Natural killer cell (primary cell): ENCODE measurements around the gene UBE2D3. TPM values are rescaled to one million over a fixed set of nuclear protein-coding genes. Genes with fewer than 3 reads are reported as not detected.

Experiments
- ATAC-seq, 3 donors: fragments of 150-1000 bp in 2 of 3; fragments of 200-7000 bp in 1 of 3; cut with Tn5 transposase; 1 replicate in 1 of 3; 2 replicates in 2 of 3; pipeline ENCODE4 v1.10.0; 2021; ENCODE audit warnings: mild to moderate bottlenecking in 2 of 3, moderate library complexity in 2 of 3
- DNase-seq, 2 donors: peaks; one replicate each; pipeline versions ENCODE4 v3.0.0 to v3.0.0-alpha.2; 2013 to 2021; ENCODE audit warnings: mixed read lengths in 1 of 2
- H3K27ac ChIP-seq: one replicate; pipeline ENCODE4 v1.5.1; 2013; ENCODE audit warnings: mild to moderate bottlenecking, low read length
- H3K27me3 ChIP-seq: one replicate; pipeline ENCODE4 v1.6.1; 2013; ENCODE audit warnings: low read length; ENCODE audit not compliant: control insufficient read depth, insufficient read depth
- H3K36me3 ChIP-seq: one replicate; pipeline ENCODE4 v1.6.1; 2013; ENCODE audit warnings: low read length; ENCODE audit not compliant: control insufficient read depth, insufficient read depth
- H3K4me1 ChIP-seq: one replicate; pipeline ENCODE4 v1.6.1; 2013; ENCODE audit warnings: low read length; ENCODE audit not compliant: control insufficient read depth, insufficient read depth
- H3K4me3 ChIP-seq: one replicate; pipeline ENCODE4 v1.5.1; 2013; ENCODE audit warnings: low read length
- H3K9me3 ChIP-seq: one replicate; pipeline ENCODE4 v1.6.1; 2013; ENCODE audit warnings: low read length; ENCODE audit not compliant: control insufficient read depth, insufficient read depth
- H3K27ac Mint-ChIP-seq, 2 donors: one replicate each; pipeline ENCODE4 v1.8.0; 2022; ENCODE audit warnings: mild to moderate bottlenecking in 2 of 2, mixed read lengths in 2 of 2, moderate library complexity in 1 of 2
- H3K27me3 Mint-ChIP-seq, 2 donors: one replicate each; pipeline ENCODE4 v1.8.0; 2022; ENCODE audit warnings: low read depth in 2 of 2, mixed read lengths in 2 of 2
- H3K36me3 Mint-ChIP-seq: one replicate; pipeline ENCODE4 v1.8.0; 2022; ENCODE audit warnings: mixed read lengths
- H3K4me1 Mint-ChIP-seq, 2 donors: one replicate each; pipeline ENCODE4 v1.8.0; 2022; ENCODE audit warnings: mixed read lengths in 2 of 2
- H3K4me3 Mint-ChIP-seq: one replicate; pipeline ENCODE4 v1.8.0; 2022; ENCODE audit warnings: mild to moderate bottlenecking, moderate library complexity, mixed read lengths
- H3K9me3 Mint-ChIP-seq, 2 donors: one replicate each; pipeline ENCODE4 v1.8.0; 2022; ENCODE audit warnings: mixed read lengths in 2 of 2
- WGBS: methylation state at CpG from one replicate; pipeline ENCODE4 v1.1.7; 2013; ENCODE audit warnings: missing lambda C conversion rate; ENCODE audit not compliant: insufficient coverage; 5-methylcytosine and 5-hydroxymethylcytosine counted together
- intact Hi-C: fragments of 100-400 bp; cut with micrococcal nuclease; formaldehyde crosslinking; loops from one replicate; pipeline ENCODE4 v1.14.2; 2022
- total RNA-seq, 4 donors: library from RNA; stranded (reverse); fragments of 120-200 nt in 1 of 4; gene quantifications; one replicate each; pipeline versions ENCODE4 v1.2.3 to v1.2.4, GENCODE V29; 2013 to 2022
- TF ChIP-seq, protein P1 (sequence below): fragments of 200-600 bp; IDR thresholded peaks from one replicate; pipeline ENCODE4 v1.8.0; 2022; ENCODE audit warnings: antibody characterized with exemption

UBE2D3 gene
- total RNA-seq, 3 donors from 2014 or later (not counting 1 experiment from before 2014, with no cell fraction given) = 527 to 624 (median 529) TPM

DNA sequence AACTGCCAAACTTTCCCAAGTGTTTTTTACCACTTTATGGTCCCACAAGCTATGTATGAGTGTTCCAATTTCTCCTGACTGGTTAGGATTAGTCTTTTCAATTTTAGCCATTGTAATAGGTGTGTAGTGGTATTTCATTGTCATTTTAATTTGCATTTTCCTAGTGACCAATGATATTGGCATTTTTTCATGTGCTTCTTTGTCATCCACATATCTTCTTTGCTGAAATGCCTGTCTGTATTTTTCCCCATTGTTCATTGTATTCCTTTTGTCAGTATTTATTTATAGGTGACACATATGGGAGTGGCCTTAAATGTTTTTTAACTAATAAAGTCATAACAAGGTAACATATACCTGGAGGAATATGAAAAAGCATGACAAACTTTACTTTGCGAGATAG is 9.2 kb upstream of the UBE2D3 start:
- DNase-seq = no peak
- Mint-ChIP-seq H3K4me3 (no peak overlapping the region), H3K9me3 (no peaks in the 10 kb centered on the region)

DNA sequence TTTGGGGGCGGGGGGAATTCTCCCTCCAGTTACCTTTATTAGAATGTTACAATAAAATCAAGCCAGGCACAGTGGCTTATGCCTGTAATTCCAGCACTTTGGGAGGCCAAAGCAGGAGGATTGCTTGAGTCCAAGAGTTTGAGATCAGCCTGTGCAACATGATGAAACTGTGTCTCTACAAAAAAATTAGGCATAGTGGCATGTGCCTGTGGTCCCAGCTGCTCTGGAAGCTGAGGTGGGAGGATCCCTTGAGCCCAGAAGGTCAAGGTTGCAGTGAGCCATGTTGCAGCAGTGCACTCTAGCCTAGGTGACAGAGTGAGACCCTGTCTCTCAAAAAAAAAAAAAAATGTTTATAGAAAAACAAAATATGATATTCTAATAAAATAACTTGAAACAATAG is 5.3 kb upstream of the UBE2D3 start:
- no peak for ATAC-seq
- H3K9me3 Mint-ChIP-seq = no peaks in the 10 kb centered on the region
- H3K27ac ChIP-seq = no peak overlapping the region
- no peaks in the 10 kb centered on the region for H3K36me3 ChIP-seq
- H3K27ac Mint-ChIP-seq = no peak overlapping the region
- H3K36me3 Mint-ChIP-seq = no peaks in the 10 kb centered on the region
- TF ChIP-seq, protein P1, sequence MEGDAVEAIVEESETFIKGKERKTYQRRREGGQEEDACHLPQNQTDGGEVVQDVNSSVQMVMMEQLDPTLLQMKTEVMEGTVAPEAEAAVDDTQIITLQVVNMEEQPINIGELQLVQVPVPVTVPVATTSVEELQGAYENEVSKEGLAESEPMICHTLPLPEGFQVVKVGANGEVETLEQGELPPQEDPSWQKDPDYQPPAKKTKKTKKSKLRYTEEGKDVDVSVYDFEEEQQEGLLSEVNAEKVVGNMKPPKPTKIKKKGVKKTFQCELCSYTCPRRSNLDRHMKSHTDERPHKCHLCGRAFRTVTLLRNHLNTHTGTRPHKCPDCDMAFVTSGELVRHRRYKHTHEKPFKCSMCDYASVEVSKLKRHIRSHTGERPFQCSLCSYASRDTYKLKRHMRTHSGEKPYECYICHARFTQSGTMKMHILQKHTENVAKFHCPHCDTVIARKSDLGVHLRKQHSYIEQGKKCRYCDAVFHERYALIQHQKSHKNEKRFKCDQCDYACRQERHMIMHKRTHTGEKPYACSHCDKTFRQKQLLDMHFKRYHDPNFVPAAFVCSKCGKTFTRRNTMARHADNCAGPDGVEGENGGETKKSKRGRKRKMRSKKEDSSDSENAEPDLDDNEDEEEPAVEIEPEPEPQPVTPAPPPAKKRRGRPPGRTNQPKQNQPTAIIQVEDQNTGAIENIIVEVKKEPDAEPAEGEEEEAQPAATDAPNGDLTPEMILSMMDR = no peak
- H3K9me3 ChIP-seq = no peaks in the 10 kb centered on the region
- peaks cover 23 to 25% of the 10 kb centered on the region in 2 donors for H3K4me1 Mint-ChIP-seq
- H3K27me3 ChIP-seq = no peaks in the 10 kb centered on the region
- no peaks in the 10 kb centered on the region for H3K27me3 Mint-ChIP-seq
- no peak overlapping the region for H3K4me3 ChIP-seq
- peaks cover 7% of the 10 kb centered on the region for H3K4me1 ChIP-seq
- intact Hi-C loops = no loop called here
- H3K4me3 Mint-ChIP-seq = no peak overlapping the region
- DNase-seq = no peak
- WGBS = 88% methylated on average over 1 of the region's 1 CpG

More for the DNA sequence above, 9.2 kb upstream of the UBE2D3 start:
- TF ChIP-seq, protein P1 = no peak
- no peak for ATAC-seq
- no peaks in the 10 kb centered on the region for H3K4me1 ChIP-seq
- H3K36me3 ChIP-seq = peaks cover 3% of the 10 kb centered on the region
- H3K27ac ChIP-seq = no peak overlapping the region
- H3K4me3 ChIP-seq = no peak overlapping the region
- intact Hi-C loops = no loop called here
- Mint-ChIP-seq H3K36me3 (no peaks in the 10 kb centered on the region), H3K27me3 (no peaks in the 10 kb centered on the region), H3K4me1 (peaks cover 7 to 8% of the 10 kb centered on the region in 2 donors), H3K27ac (no peak overlapping the region)
- WGBS = no CpG with 5 or more reads among the region's 1 CpG
- no peaks in the 10 kb centered on the region for H3K27me3 ChIP-seq
- H3K9me3 ChIP-seq = no peaks in the 10 kb centered on the region

DNA sequence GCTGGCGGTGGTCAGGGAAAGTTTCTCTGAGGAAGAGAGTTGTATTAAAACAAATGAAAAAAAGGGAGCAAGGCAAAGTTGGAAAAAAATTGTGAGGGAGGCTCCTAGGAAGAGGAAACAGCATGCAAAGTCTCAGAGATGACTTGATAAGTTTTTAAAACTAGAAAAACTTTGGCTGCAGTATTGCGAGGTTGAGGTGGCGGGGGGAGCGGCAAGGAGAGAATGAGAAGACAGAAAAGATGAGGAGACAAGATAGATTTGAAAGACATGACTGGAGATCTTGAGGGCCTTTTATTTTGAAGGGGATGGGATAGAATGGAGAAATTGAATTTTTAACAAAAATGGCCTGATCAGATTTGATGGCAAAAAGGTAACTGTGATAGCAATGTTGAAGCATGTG is 4.8 kb upstream of the UBE2D3 start:
- H3K4me3 ChIP-seq = no peak overlapping the region
- Mint-ChIP-seq H3K27ac (no peak overlapping the region), H3K36me3 (no peaks in the 10 kb centered on the region), H3K4me1 (peaks cover 25 to 27% of the 10 kb centered on the region in 2 donors), H3K4me3 (no peak overlapping the region), H3K27me3 (no peaks in the 10 kb centered on the region), H3K9me3 (no peaks in the 10 kb centered on the region)
- no peaks in the 10 kb centered on the region for H3K36me3 ChIP-seq
- WGBS = 92% methylated on average over 4 of the region's 4 CpGs
- TF ChIP-seq, protein P1 = no peak
- no peaks in the 10 kb centered on the region for H3K27me3 ChIP-seq
- no peak overlapping the region for H3K27ac ChIP-seq
- DNase-seq = no peak
- intact Hi-C loops = no loop called here
- H3K4me1 ChIP-seq = peaks cover 7% of the 10 kb centered on the region
- no peaks in the 10 kb centered on the region for H3K9me3 ChIP-seq
- no peak for ATAC-seq

- H3K27me3 Mint-ChIP-seq = no peaks in the 10 kb centered on the region
- no peak overlapping the region for H3K27ac Mint-ChIP-seq
- no peaks in the 10 kb centered on the region for H3K36me3 Mint-ChIP-seq
- intact Hi-C loops = loop anchor here (5.0 to 10.0 kb wide), 5 partner anchors 98 to 483 kb away; partner anchors contain the start of genes SLC39A8 and SLC9B2
- H3K4me1 Mint-ChIP-seq = peaks cover 25 to 27% of the 10 kb centered on the region in 2 donors
- H3K27ac ChIP-seq = no peak overlapping the region
- TF ChIP-seq, protein P1 = no peak
- WGBS = 100% methylated on average over 4 of the region's 7 CpGs
- no peaks in the 10 kb centered on the region for H3K36me3 ChIP-seq
- H3K9me3 Mint-ChIP-seq = no peaks in the 10 kb centered on the region
- H3K4me1 ChIP-seq = peaks cover 7% of the 10 kb centered on the region
- no peak for DNase-seq
- H3K4me3 ChIP-seq = no peak overlapping the region
- no peaks in the 10 kb centered on the region for H3K9me3 ChIP-seq
- H3K4me3 Mint-ChIP-seq = no peak overlapping the region
- H3K27me3 ChIP-seq = no peaks in the 10 kb centered on the region
- no peak for ATAC-seq
Measured at GRCh38 chr4:102829803-102830202, 2.5 kb upstream of the UBE2D3 start.
